Smooth muscle cell (in vitro differentiated cells): Measurements from ENCODE around the gene ILKAP. TPM values are rescaled to one million over a fixed set of nuclear protein-coding genes. Genes with fewer than 3 reads are reported as not detected.
A peak's percentile ranks its signal among the peaks of the same experiment; 100 is the strongest.

ENCODE experiments used
- DNase-seq: peaks from one replicate; lab custom pipeline; 2025; ENCODE audit not compliant: unreplicated experiment; lab: John Stamatoyannopoulos, UW
- H2AFZ ChIP-seq: fragments of 200-600 bp; sonication (generic); 2 replicates; pipeline ENCODE4 v1.6.0; 2016; ENCODE audit warnings: antibody characterized with exemption, low read depth, mild to moderate bottlenecking
- H3F3A ChIP-seq: fragments of 200-600 bp; sonication (generic); 2 replicates; pipeline ENCODE4 v1.6.0; 2017; ENCODE audit warnings: antibody characterized with exemption, low read depth
- H3K27ac ChIP-seq: fragments of 200-600 bp; sonication (generic); 2 replicates; pipeline ENCODE4 v1.5.1; 2016; ENCODE audit warnings: low read depth, mild to moderate bottlenecking
- H3K27me3 ChIP-seq: fragments of 200-600 bp; sonication (generic); 2 replicates; pipeline ENCODE4 v1.6.1; 2016; ENCODE audit warnings: low read depth, mild to moderate bottlenecking
- H3K36me3 ChIP-seq: fragments of 200-600 bp; sonication (generic); 2 replicates; pipeline ENCODE4 v1.5.1; 2016; ENCODE audit warnings: low read depth
- H3K4me1 ChIP-seq: fragments of 200-600 bp; sonication (generic); 2 replicates; pipeline ENCODE4 v1.5.1; 2016; ENCODE audit warnings: low read depth
- H3K4me2 ChIP-seq: fragments of 200-600 bp; sonication (generic); 2 replicates; pipeline ENCODE4 v1.6.0; 2016; ENCODE audit warnings: mild to moderate bottlenecking
- H3K4me3 ChIP-seq: fragments of 200-600 bp; sonication (generic); 2 replicates; pipeline ENCODE4 v1.5.1; 2016; ENCODE audit warnings: mild to moderate bottlenecking
- H3K79me2 ChIP-seq: fragments of 200-600 bp; sonication (generic); 2 replicates; pipeline ENCODE4 v1.6.0; 2016; ENCODE audit warnings: low read depth, mild to moderate bottlenecking
- H3K9ac ChIP-seq: fragments of 200-600 bp; sonication (generic); 2 replicates; pipeline ENCODE4 v1.6.0; 2016; ENCODE audit warnings: low read depth
- H3K9me3 ChIP-seq: fragments of 200-600 bp; sonication (generic); replicated peaks from 2 replicates; pipeline ENCODE4 v1.5.1; 2016; ENCODE audit warnings: low read depth
- H4K20me1 ChIP-seq: fragments of 200-600 bp; sonication (generic); 2 replicates; pipeline ENCODE4 v1.6.0; 2016; ENCODE audit warnings: low read depth
- CTCF ChIP-seq: fragments of 200-600 bp; sonication (generic); IDR thresholded peaks from 2 replicates; pipeline ENCODE4 v1.5.1; 2017; ENCODE audit warnings: borderline replicate concordance, mild to moderate bottlenecking, antibody characterized with exemption; ENCODE audit not compliant: insufficient read depth, poor library complexity, severe bottlenecking
- WGBS: methylation state at CpG from one replicate; pipeline ENCODE4 v1.1.7; 2016; ENCODE audit warnings: low lambda C conversion rate; 5-methylcytosine and 5-hydroxymethylcytosine counted together
- polyA plus RNA-seq: library from polyadenylated mRNA; unstranded; fragments of >200 nt; fragmentation: Nextera tagmentation; extraction: Ambion mirVana; gene quantifications from 2 replicates; pipeline ENCODE4 v1.2.1, GENCODE V29; 2016
- total RNA-seq: library from RNA; depleted of rRNA; stranded (reverse); fragments of >200 nt; gene quantifications from 2 replicates; pipeline ENCODE4 v1.2.3, GENCODE V29; 2014

ILKAP gene
- total and polyA plus RNA-seq, 2 experiments from 2014 or later = 12.0 to 21.9 TPM

GRCh38 chr2:238235331-238235732 is 31.8 kb upstream of the ILKAP start:
- Histone ChIP-seq H3K27ac (no peak overlapping the region), H3K9ac (no peak overlapping the region), H3K36me3 (no peaks in the 10 kb centered on the region), H3K9me3 (no peaks in the 10 kb centered on the region), H2AFZ (no peak overlapping the region), H3K4me3 (no peak overlapping the region), H3K4me2 (no peak overlapping the region), H3K27me3 (peaks cover 39% of the 10 kb centered on the region), H3F3A (peaks cover 3% of the 10 kb centered on the region), H4K20me1 (no peaks in the 10 kb centered on the region), H3K4me1 (no peaks in the 10 kb centered on the region), H3K79me2 (no peaks in the 10 kb centered on the region)
- 63% methylated on average over 11 of the region's 11 CpGs for WGBS
- TF ChIP-seq CTCF = no peak
- no peak for DNase-seq

- Histone ChIP-seq H3K4me2 (no peak overlapping the region), H3K27me3 (peaks cover 28% of the 10 kb centered on the region), H3K36me3 (no peaks in the 10 kb centered on the region), H3K4me3 (no peak overlapping the region), H3K27ac (no peak overlapping the region), H3K79me2 (no peaks in the 10 kb centered on the region), H4K20me1 (no peaks in the 10 kb centered on the region), H3K9me3 (no peaks in the 10 kb centered on the region), H3K4me1 (no peaks in the 10 kb centered on the region), H3F3A (peaks cover 3% of the 10 kb centered on the region), H2AFZ (no peak overlapping the region), H3K9ac (no peak overlapping the region)
- DNase-seq = no peak
- 85% methylated on average over 12 of the region's 12 CpGs for WGBS
- no peak for TF ChIP-seq CTCF
Observed at GRCh38 chr2:238233625-238234024, 30.1 kb upstream of the ILKAP start.

- H3K79me2 ChIP-seq = no peaks in the 10 kb centered on the region
Observed at GRCh38 chr2:238231809-238232208, 28.3 kb upstream of the ILKAP start.

More at GRCh38 chr2:238231809-238232208, 28.3 kb upstream of the ILKAP start:
- Histone ChIP-seq H2AFZ (peak overlapping the region; percentile 98), H3K27ac (no peak overlapping the region), H3F3A (no peaks in the 10 kb centered on the region), H3K4me2 (peak overlapping the region; percentile 98), H3K27me3 (peaks cover 9% of the 10 kb centered on the region), H3K9ac (no peak overlapping the region), H3K4me1 (no peaks in the 10 kb centered on the region), H4K20me1 (no peaks in the 10 kb centered on the region), H3K4me3 (peak overlapping the region; percentile 64), H3K9me3 (no peaks in the 10 kb centered on the region), H3K36me3 (no peaks in the 10 kb centered on the region)
- no peak for DNase-seq
- no peak for TF ChIP-seq CTCF
- WGBS = 66% methylated on average over 21 of the region's 21 CpGs
